NB4 (cell line): ENCODE measurements around the gene SLC52A1.

ENCODE experiments used
- CTCF ChIP-seq: IDR thresholded peaks from one replicate; pipeline ENCODE4 v1.5.1; 2012; ENCODE audit warnings: low read depth, low read length
- MAX ChIP-seq: IDR thresholded peaks from 2 replicates; pipeline ENCODE4 v1.6.1; 2011; ENCODE audit warnings: low read depth, low read length
- MYC ChIP-seq: IDR thresholded peaks from 2 replicates; pipeline ENCODE4 v1.6.1; 2011; ENCODE audit warnings: low read depth, low read length
- POLR2A ChIP-seq: IDR thresholded peaks from 2 replicates; pipeline ENCODE4 v1.6.1; 2011; ENCODE audit warnings: mild to moderate bottlenecking; ENCODE audit not compliant: insufficient read length; ENCODE audit errors: extremely low read depth

DNA sequence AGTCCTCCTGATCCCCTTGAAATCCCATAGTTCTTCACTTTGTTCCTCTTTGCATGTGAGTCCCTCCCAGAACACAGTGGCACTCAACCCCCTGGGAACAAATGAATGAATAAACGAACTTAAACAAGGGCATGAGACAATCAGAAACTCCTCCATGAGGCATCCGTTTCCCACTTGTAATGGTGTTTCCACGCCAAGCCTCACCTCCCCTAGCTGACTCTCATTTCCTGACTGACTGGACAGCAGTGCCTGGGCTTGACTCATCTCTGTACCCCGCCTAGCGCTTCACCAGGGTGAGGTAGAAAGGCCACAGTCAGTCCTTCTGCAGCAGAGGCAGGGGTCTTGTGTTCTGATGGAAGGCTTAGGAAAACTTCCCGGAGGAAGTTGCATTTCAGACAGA, 23.3 kb downstream of the SLC52A1 start:
- TF ChIP-seq CTCF (no peak), POLR2A (no peak), MAX (no peak), MYC (no peak)
